ENCODE results near the gene ZNF283.
"Not testable (repeated sequence)": the region's sequence is repeated elsewhere in the genome, so short reads cannot be mapped to it uniquely, and the experiment has no call there.

The ZNF283 gene

DNA sequence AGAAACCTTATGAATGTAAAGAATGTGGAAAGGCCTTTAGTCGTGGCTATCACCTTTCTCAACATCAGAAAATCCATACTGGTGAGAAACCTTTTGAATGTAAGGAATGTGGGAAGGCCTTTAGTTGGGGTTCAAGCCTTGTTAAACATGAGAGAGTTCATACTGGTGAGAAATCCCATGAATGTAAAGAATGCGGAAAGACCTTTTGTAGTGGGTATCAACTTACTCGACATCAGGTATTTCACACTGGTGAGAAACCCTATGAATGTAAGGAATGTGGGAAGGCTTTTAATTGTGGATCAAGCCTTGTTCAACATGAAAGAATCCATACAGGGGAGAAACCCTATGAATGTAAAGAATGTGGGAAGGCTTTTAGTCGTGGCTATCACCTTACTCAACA, 20.8 kb downstream of the ZNF283 start:
- H3K27ac ChIP-seq (ENCODE audit: low read depth in 2 of 2, low read length in 2 of 2): no peak overlapping the region
- no peak overlapping the region for H3K9ac ChIP-seq (ENCODE audit: low read depth in 1 of 2, low read length in 2 of 2)
- no peaks in the 10 kb centered on the region for H3K4me1 ChIP-seq (ENCODE audit: control insufficient read depth in 2 of 2, insufficient read depth in 2 of 2, low read length in 2 of 2)
- peaks cover 23 to 50% of the 10 kb centered on the region in 2 donors for H3K36me3 ChIP-seq (ENCODE audit: control insufficient read depth in 2 of 2, insufficient read depth in 2 of 2, low read length in 2 of 2)
- H3K4me3 ChIP-seq (ENCODE audit: low read length in 2 of 2): peak overlapping the region in 1 of 2 donors; percentile 21
- H3K27me3 ChIP-seq (ENCODE audit: control insufficient read depth in 2 of 2, insufficient read depth in 2 of 2, low read length in 2 of 2): no peaks in the 10 kb centered on the region
- peaks cover 59 to 63% of the 10 kb centered on the region in 2 donors for H3K9me3 ChIP-seq (ENCODE audit: control insufficient read depth in 2 of 2, low read length in 2 of 2)

DNA sequence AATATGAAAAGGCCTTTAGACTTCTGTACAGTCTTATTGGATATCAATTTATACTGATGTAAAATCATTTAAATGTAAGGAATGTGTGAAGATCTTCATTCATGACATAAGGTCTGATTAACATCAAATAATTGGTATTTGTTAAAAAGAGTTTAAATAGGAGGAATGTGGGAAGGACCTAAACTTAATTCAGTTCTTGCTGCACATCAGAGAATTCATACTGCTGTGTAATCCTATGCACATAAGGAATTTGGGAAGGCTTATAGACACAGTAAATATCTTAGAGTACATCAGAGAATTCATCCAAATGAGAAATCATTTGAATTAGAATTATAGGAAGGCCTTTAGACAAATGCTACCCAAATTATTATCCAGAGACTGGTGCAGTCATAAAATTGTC, 21.7 kb downstream of the ZNF283 start:
- Histone ChIP-seq H3K4me3 (ENCODE audit: low read length in 2 of 2) (no peak overlapping the region), H3K27me3 (ENCODE audit: control insufficient read depth in 2 of 2, insufficient read depth in 2 of 2, low read length in 2 of 2) (no peaks in the 10 kb centered on the region), H3K4me1 (ENCODE audit: control insufficient read depth in 2 of 2, insufficient read depth in 2 of 2, low read length in 2 of 2) (no peaks in the 10 kb centered on the region), H3K27ac (ENCODE audit: low read depth in 2 of 2, low read length in 2 of 2) (no peak overlapping the region), H3K9me3 (ENCODE audit: control insufficient read depth in 2 of 2, low read length in 2 of 2) (peaks cover 52 to 59% of the 10 kb centered on the region in 2 donors), H3K36me3 (ENCODE audit: control insufficient read depth in 2 of 2, insufficient read depth in 2 of 2, low read length in 2 of 2) (peaks cover 14 to 41% of the 10 kb centered on the region in 2 donors), H3K9ac (ENCODE audit: low read depth in 1 of 2, low read length in 2 of 2) (no peak overlapping the region)

DNA sequence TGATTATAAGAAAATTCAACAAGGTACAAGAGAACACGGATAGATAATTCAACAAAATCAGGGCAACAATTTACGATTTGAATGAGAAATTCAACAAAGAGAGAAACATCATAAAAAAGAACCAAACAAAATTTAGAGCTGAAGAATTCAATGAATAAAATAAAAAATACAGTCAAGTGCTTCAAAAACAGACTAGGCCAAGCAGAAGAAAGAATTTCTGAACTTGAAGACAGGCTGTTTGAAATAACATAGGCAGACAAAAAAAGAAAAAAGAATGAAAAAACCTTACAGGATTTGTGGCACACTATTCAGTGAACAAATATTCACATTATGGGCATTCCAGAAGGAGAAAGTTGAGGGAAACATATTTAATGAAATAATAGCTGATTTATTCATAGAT, 31.1 kb downstream of the ZNF283 start:
- no peak overlapping the region for H3K9ac ChIP-seq (ENCODE audit: low read depth in 1 of 2, low read length in 2 of 2)
- H3K27me3 ChIP-seq (ENCODE audit: control insufficient read depth in 2 of 2, insufficient read depth in 2 of 2, low read length in 2 of 2): no peaks in the 10 kb centered on the region
- H3K4me3 ChIP-seq (ENCODE audit: low read length in 2 of 2): no peak overlapping the region
- H3K9me3 ChIP-seq (ENCODE audit: control insufficient read depth in 2 of 2, low read length in 2 of 2): peaks cover 32 to 43% of the 10 kb centered on the region in 2 donors
- no peak overlapping the region for H3K27ac ChIP-seq (ENCODE audit: low read depth in 2 of 2, low read length in 2 of 2)
- no peaks in the 10 kb centered on the region for H3K4me1 ChIP-seq (ENCODE audit: control insufficient read depth in 2 of 2, insufficient read depth in 2 of 2, low read length in 2 of 2)
- H3K36me3 ChIP-seq (ENCODE audit: control insufficient read depth in 2 of 2, insufficient read depth in 2 of 2, low read length in 2 of 2): no peaks in the 10 kb centered on the region

DNA sequence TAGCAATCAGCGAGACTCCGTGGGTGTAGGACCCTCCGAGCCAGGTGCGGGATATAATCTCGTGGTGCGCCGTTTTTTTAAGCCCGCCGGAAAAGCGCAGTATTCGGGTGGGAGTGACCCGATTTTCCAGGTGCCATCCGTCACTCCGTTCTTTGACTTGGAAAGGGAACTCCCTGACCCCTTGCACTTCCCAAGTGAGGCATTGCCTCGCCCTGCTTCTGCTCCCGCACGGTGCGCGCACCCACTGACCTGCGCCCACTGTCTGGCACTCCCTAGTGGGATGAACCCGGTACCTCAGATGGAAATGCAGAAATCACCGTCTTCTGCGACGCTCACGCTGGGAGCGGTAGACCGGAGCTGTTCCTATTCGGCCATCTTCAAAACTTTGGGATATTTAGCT, 39.8 kb downstream of the ZNF283 start:
- not testable (repeated sequence) for H3K27ac ChIP-seq (ENCODE audit: low read depth in 2 of 2, low read length in 2 of 2); H3K4me3 ChIP-seq (ENCODE audit: low read length in 2 of 2); H3K36me3 ChIP-seq (ENCODE audit: control insufficient read depth in 2 of 2, insufficient read depth in 2 of 2, low read length in 2 of 2); H3K9ac ChIP-seq (ENCODE audit: low read depth in 1 of 2, low read length in 2 of 2); H3K27me3 ChIP-seq (ENCODE audit: control insufficient read depth in 2 of 2, insufficient read depth in 2 of 2, low read length in 2 of 2); H3K4me1 ChIP-seq (ENCODE audit: control insufficient read depth in 2 of 2, insufficient read depth in 2 of 2, low read length in 2 of 2)
- H3K9me3 ChIP-seq (ENCODE audit: control insufficient read depth in 2 of 2, low read length in 2 of 2): peaks cover 11 to 19% of the 10 kb centered on the region in 2 donors

DNA sequence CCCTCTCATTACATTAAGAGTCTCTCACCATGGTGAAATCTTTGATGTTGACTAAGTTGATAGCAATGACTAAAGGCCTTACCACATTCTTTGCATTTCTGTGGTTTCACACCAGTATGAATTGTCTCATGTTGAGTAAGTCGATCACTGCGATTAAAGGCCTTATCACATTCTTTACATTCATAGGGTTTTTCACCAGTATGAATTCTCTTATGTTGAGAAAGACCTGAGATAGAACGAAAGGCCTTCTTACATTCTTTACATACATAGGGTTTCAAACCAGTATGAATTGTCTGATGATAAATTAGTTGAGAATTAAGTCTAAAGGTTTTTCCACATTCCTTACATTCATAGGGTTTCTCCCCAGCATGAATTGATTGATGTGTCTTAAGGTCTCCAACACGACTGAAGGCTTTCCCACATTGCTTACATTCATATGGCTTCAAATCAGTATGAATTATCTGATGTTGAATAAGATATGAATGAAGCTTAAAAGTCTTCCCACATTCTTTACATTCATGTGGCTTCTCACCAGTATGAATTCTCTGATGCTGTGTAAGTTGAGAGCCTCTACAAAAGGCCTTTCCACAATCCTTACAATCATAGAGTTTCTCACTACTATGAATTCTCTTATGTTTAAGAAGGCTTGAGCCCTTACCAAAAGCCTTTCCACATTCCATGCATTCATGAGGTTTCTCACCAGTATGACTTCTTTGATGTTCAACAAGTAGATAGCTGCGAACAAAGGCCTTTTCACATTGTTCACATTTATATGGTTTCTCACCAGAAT, 45.6 kb downstream of the ZNF283 start:
- H3K36me3 ChIP-seq (ENCODE audit: control insufficient read depth in 2 of 2, insufficient read depth in 2 of 2, low read length in 2 of 2): no peaks in the 10 kb centered on the region

DNA sequence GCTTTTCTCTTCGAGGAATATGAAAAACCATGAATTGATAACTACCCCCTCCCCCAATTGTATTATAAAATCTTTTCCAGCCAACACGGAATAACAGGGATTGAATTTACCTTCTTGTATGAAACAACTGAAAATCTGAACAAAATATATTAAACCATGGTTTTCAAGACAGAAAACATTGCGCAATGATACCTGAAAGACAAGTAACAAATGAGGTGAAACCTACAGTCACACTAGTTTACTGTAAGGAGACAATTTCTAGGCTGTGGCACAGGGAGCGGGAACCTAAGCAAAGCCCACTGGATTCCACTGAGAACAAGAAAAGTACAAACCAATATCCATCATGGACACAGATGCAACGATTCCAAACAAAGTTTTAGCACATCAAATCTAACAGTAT, 53.4 kb downstream of the ZNF283 start:
- Histone ChIP-seq H3K4me3 (ENCODE audit: low read length in 2 of 2) (no peak overlapping the region), H3K9ac (ENCODE audit: low read depth in 1 of 2, low read length in 2 of 2) (no peak overlapping the region), H3K36me3 (ENCODE audit: control insufficient read depth in 2 of 2, insufficient read depth in 2 of 2, low read length in 2 of 2) (no peaks in the 10 kb centered on the region), H3K27ac (ENCODE audit: low read depth in 2 of 2, low read length in 2 of 2) (no peak overlapping the region), H3K4me1 (ENCODE audit: control insufficient read depth in 2 of 2, insufficient read depth in 2 of 2, low read length in 2 of 2) (no peaks in the 10 kb centered on the region), H3K9me3 (ENCODE audit: control insufficient read depth in 2 of 2, low read length in 2 of 2) (peaks cover 24 to 28% of the 10 kb centered on the region in 2 donors), H3K27me3 (ENCODE audit: control insufficient read depth in 2 of 2, insufficient read depth in 2 of 2, low read length in 2 of 2) (no peaks in the 10 kb centered on the region)

More for the DNA sequence above, 45.6 kb downstream of the ZNF283 start:
- Histone ChIP-seq H3K9me3 (ENCODE audit: control insufficient read depth in 2 of 2, low read length in 2 of 2) (peaks cover 34 to 45% of the 10 kb centered on the region in 2 donors), H3K9ac (ENCODE audit: low read depth in 1 of 2, low read length in 2 of 2) (no peak overlapping the region), H3K4me1 (ENCODE audit: control insufficient read depth in 2 of 2, insufficient read depth in 2 of 2, low read length in 2 of 2) (no peaks in the 10 kb centered on the region), H3K27me3 (ENCODE audit: control insufficient read depth in 2 of 2, insufficient read depth in 2 of 2, low read length in 2 of 2) (no peaks in the 10 kb centered on the region), H3K4me3 (ENCODE audit: low read length in 2 of 2) (peak overlapping the region in 1 of 2 donors; percentile 7), H3K27ac (ENCODE audit: low read depth in 2 of 2, low read length in 2 of 2) (no peak overlapping the region)

DNA sequence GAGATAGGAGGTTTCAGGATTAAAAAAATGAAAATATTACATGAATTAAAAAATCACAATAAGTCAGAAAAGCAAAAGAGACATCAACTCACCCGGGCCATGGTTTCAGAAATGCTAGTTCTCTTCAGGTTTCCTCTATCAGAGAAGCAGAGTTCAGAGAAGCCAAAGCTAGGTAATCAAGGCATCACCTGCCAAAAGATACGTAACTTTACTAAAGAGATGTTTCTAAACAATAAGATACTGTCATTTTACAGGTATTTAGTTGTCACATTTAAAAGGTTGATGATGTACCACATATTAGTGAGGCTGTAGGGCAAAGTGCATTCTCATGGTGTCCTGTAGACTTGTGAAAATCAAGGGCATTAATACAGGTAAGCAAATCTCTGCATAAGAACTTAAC, 56.7 kb downstream of the ZNF283 start, which contains the start of gene ZNF404:
TSS of gene ZNF404 (minus strand) at position 101 of the 400 bp plus-strand sequence.
- Histone ChIP-seq H3K27ac (ENCODE audit: low read depth in 2 of 2, low read length in 2 of 2) (no peak within 1 kb of the TSS), H3K9ac (ENCODE audit: low read depth in 1 of 2, low read length in 2 of 2) (no peak within 1 kb of the TSS), H3K4me1 (ENCODE audit: control insufficient read depth in 2 of 2, insufficient read depth in 2 of 2, low read length in 2 of 2) (no peaks in the 10 kb centered on the region), H3K4me3 (ENCODE audit: low read length in 2 of 2) (no peak within 1 kb of the TSS), H3K9me3 (ENCODE audit: control insufficient read depth in 2 of 2, low read length in 2 of 2) (peaks cover 17 to 23% of the 10 kb centered on the region in 2 donors), H3K36me3 (ENCODE audit: control insufficient read depth in 2 of 2, insufficient read depth in 2 of 2, low read length in 2 of 2) (no peaks in the 10 kb centered on the region), H3K27me3 (ENCODE audit: control insufficient read depth in 2 of 2, insufficient read depth in 2 of 2, low read length in 2 of 2) (no peaks in the 10 kb centered on the region)

DNA sequence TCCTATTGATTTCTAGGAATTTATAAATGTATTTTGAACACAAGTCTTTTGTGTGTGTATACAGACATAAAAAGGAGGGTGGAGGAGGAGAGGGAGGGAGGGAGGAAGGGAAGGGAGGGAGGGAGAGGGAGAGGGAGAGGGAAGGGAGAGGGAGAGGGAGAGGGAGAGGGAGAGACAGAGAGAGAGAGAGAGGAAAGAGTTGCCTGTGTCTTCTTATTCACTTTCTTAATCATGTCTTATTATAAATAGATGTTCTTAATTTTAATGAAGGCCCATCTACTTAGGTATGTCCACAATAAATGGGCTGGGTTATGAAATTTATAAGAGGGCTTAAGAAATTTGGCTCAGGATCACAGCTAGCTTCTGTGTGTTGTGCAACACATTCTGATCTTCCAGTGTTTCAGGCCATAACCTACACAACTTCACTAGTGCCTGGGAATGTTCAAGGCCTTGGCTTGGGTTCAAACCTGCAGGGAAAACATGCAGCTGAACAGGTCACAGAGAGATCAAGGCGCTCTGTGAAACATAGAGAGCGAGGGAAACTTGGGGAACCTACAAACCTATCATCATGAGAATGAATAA, 68.7 kb downstream of the ZNF283 start:
- peaks cover 2 to 10% of the 10 kb centered on the region in 2 donors for H3K9me3 ChIP-seq (ENCODE audit: control insufficient read depth in 2 of 2, low read length in 2 of 2)
- no peaks in the 10 kb centered on the region for H3K36me3 ChIP-seq (ENCODE audit: control insufficient read depth in 2 of 2, insufficient read depth in 2 of 2, low read length in 2 of 2)
- no peaks in the 10 kb centered on the region for H3K27me3 ChIP-seq (ENCODE audit: control insufficient read depth in 2 of 2, insufficient read depth in 2 of 2, low read length in 2 of 2)
- H3K27ac ChIP-seq (ENCODE audit: low read depth in 2 of 2, low read length in 2 of 2): no peak overlapping the region
- no peak overlapping the region for H3K9ac ChIP-seq (ENCODE audit: low read depth in 1 of 2, low read length in 2 of 2)
- peaks cover 0 to under 1% of the 10 kb centered on the region in 2 donors for H3K4me1 ChIP-seq (ENCODE audit: control insufficient read depth in 2 of 2, insufficient read depth in 2 of 2, low read length in 2 of 2)
- no peak overlapping the region for H3K4me3 ChIP-seq (ENCODE audit: low read length in 2 of 2)

All from mucosa of rectum (tissue), 2 donors.